Measurements from ENCODE around the gene CDH18. TPM values are rescaled to one million over a fixed set of nuclear protein-coding genes. Genes with fewer than 3 reads are reported as not detected.
A peak's percentile ranks its signal among the peaks of the same experiment; 100 is the strongest.

Gene CDH18
- total RNA-seq (not detected in 2 replicates), polyA plus RNA-seq (0.05 and 0.06 TPM in 2 replicates), polyA minus RNA-seq (1.3 and 1.4 TPM in 2 replicates), Bru-seq, nascent RNA (percentile 1 among the genes with signal in this experiment), BruChase-seq, experiment 1, labeled RNA remaining after a 6-hour chase (percentile 0 among the genes with signal in this experiment), BruChase-seq, experiment 2, labeled RNA remaining after a 2-hour chase (percentile 0 among the genes with signal in this experiment)
- 0.07 and 0.10 TPM in 2 replicates for polyA plus RNA-seq (2011; cell fraction: cytosol; rRNA removed)
- 0.15 and 0.29 TPM in 2 replicates for polyA plus RNA-seq (2011; cell fraction: nucleus; rRNA removed)
- not detected in 2 replicates for polyA plus RNA-seq (2012)
- not detected for polyA minus RNA-seq (2011; cell fraction: cytosol; rRNA and poly(A)+ RNA removed)
- 0.19 and 0.48 TPM in 2 replicates for polyA minus RNA-seq (2011; cell fraction: nucleus; rRNA and poly(A)+ RNA removed)
- long read RNA-seq, result 0 reads

GRCh38 chr5:19987612-19988361 is at the start of gene CDH18:
Gene CDH18, minus strand, starts transcription at chr5:19988200. Its CDS starts 149,214 bp downstream, at chr5:19838986.
- no TSS peak for BruUV-seq (replicated peaks)
- Histone ChIP-seq H3K27ac (ENCODE audit: insufficient read depth, low read depth, low read length) (no peak within 1 kb of the TSS), H3K9me3 (replicated peaks; ENCODE audit: control insufficient read depth, insufficient read depth, low read length) (peaks cover 2% of the 10 kb centered on the region), H3K27me3 (ENCODE audit: control insufficient read depth in 2 of 2, insufficient read depth in 2 of 2, low read length in 2 of 2) (peaks cover 0 to 4% of the 10 kb centered on the region in 2 experiments), H3K9me1 (replicated peaks; ENCODE audit: control insufficient read depth, extremely low read depth, insufficient read depth, low read length) (no peaks in the 10 kb centered on the region), H3K4me2 (ENCODE audit: insufficient read depth, low read length) (peak within 1 kb of the TSS; percentile 54), H3K79me2 (ENCODE audit: control insufficient read depth, insufficient read depth, low read length) (no peaks in the 10 kb centered on the region), H3K36me3 (ENCODE audit: control insufficient read depth in 2 of 2, extremely low read depth in 1 of 2, insufficient read depth in 2 of 2, low read length in 2 of 2) (no peaks in the 10 kb centered on the region), H3K9ac (replicated peaks; ENCODE audit: extremely low read depth, insufficient read depth, low read length) (no peak within 1 kb of the TSS), H3K4me1 (ENCODE audit: control insufficient read depth, extremely low read depth, insufficient read depth, low read length) (no peaks in the 10 kb centered on the region), H3K4me3 (replicated peaks in 1 of 3; ENCODE audit: insufficient read depth in 1 of 3, low read depth in 1 of 3, low read length in 3 of 3) (peak within 1 kb of the TSS in 1 of 3 experiments; percentile 15), H4K20me1 (replicated peaks; ENCODE audit: control insufficient read depth, extremely low read depth, insufficient read depth, low read length) (no peaks in the 10 kb centered on the region), H2AFZ (ENCODE audit: low read depth, low read length) (no peak within 1 kb of the TSS)
- ChIA-PET CTCF (interaction anchor here (0.7 kb wide), 1 partner anchor 193 kb away, joined by 3 read pairs; no protein-coding TSS in a partner anchor), POLR2A (interaction anchor here (0.5 kb wide), 1 partner anchor 116 kb away, joined by 3 read pairs; no protein-coding TSS in a partner anchor)
- intact Hi-C loops (cut with micrococcal nuclease), result no loop called here
- FAIRE-seq (no peak), DNase-seq (ENCODE audit: low read depth, low spot score) (peak; percentile 30)
- TF ChIP-seq EZH2 (IDR thresholded peaks at IDR 0.05; ENCODE audit: borderline replicate concordance, low read depth, low read length, severe bottlenecking) (no peak), GATA2 (IDR thresholded peaks at IDR 0.05; ENCODE audit: insufficient read depth, insufficient read length, low read depth, low read length) (no peak)
- dilution Hi-C loops (cut with MboI; ENCODE audit: extremely low pct_ligation_motif_present, low sequenced_read_pairs), result no loop called here

GRCh38 chr5:20034717-20035116 is 46.7 kb upstream of the CDH18 start:
- Histone ChIP-seq H3K36me3 (ENCODE audit: control insufficient read depth in 2 of 2, extremely low read depth in 1 of 2, insufficient read depth in 2 of 2, low read length in 2 of 2) (no peaks in the 10 kb centered on the region), H3K9me1 (replicated peaks; ENCODE audit: control insufficient read depth, extremely low read depth, insufficient read depth, low read length) (no peaks in the 10 kb centered on the region), H3K79me2 (ENCODE audit: control insufficient read depth, insufficient read depth, low read length) (no peaks in the 10 kb centered on the region), H3K4me1 (ENCODE audit: control insufficient read depth, extremely low read depth, insufficient read depth, low read length) (no peaks in the 10 kb centered on the region), H3K9ac (replicated peaks; ENCODE audit: extremely low read depth, insufficient read depth, low read length) (no peak overlapping the region), H3K27ac (ENCODE audit: insufficient read depth, low read depth, low read length) (no peak overlapping the region), H2AFZ (ENCODE audit: low read depth, low read length) (no peak overlapping the region), H4K20me1 (replicated peaks; ENCODE audit: control insufficient read depth, extremely low read depth, insufficient read depth, low read length) (no peaks in the 10 kb centered on the region), H3K27me3 (ENCODE audit: control insufficient read depth in 2 of 2, insufficient read depth in 2 of 2, low read length in 2 of 2) (no peaks in the 10 kb centered on the region), H3K4me2 (ENCODE audit: insufficient read depth, low read length) (no peak overlapping the region), H3K4me3 (replicated peaks in 1 of 3; ENCODE audit: insufficient read depth in 1 of 3, low read depth in 1 of 3, low read length in 3 of 3) (no peak overlapping the region), H3K9me3 (replicated peaks; ENCODE audit: control insufficient read depth, insufficient read depth, low read length) (no peaks in the 10 kb centered on the region)
- FAIRE-seq, result no peak
- ChIA-PET CTCF (no interaction called here), POLR2A (no interaction called here)
- TF ChIP-seq POLR2A (IDR thresholded peaks at IDR 0.05; ENCODE audit: low read depth, low read length) (no peak), FOS (IDR thresholded peaks at IDR 0.05; ENCODE audit: borderline replicate concordance, insufficient read depth, low read length) (no peak), JUN (IDR thresholded peaks at IDR 0.05; ENCODE audit: borderline replicate concordance, insufficient read depth, insufficient read length, low read depth) (no peak), POLR2AphosphoS5 (IDR thresholded peaks at IDR 0.05; ENCODE audit: insufficient read depth, low read depth, low read length) (no peak), CTCF (IDR thresholded peaks at IDR 0.05; ENCODE audit: extremely low read depth in 1 of 2, insufficient read depth in 1 of 2, low read depth in 1 of 2, low read length in 2 of 2) (no peak), MAX (IDR thresholded peaks at IDR 0.05; ENCODE audit: insufficient read depth, insufficient read length) (no peak), GATA2 (IDR thresholded peaks at IDR 0.05; ENCODE audit: insufficient read depth, insufficient read length, low read depth, low read length) (no peak)
- intact Hi-C loops (cut with micrococcal nuclease) (no loop called here), dilution Hi-C loops (cut with MboI; ENCODE audit: extremely low pct_ligation_motif_present, low sequenced_read_pairs) (no loop called here)
- DNase-seq (ENCODE audit: low read depth, low spot score), result no peak
- no TSS peak for BruUV-seq (replicated peaks)

Measured in endothelial cell of umbilical vein (primary cell).